HAP-1 (cell line): ENCODE measurements around the gene EFCAB8.

ENCODE experiments used
- DNase-seq, 2 experiments: peaks; one replicate each; pipeline ENCODE4 v3.0.0-alpha.2; 2016 to 2020; ENCODE audit warnings: low spot score in 2 of 2
- H3K27me3 ChIP-seq: fragments of 250-450 bp; sonication (Bioruptor Pico); 2 replicates; pipeline ENCODE4 v1.5.1; 2020; ENCODE audit warnings: low read depth, mild to moderate bottlenecking, moderate library complexity
- H3K36me3 ChIP-seq: fragments of 250-450 bp; sonication (Bioruptor Pico); replicated peaks from 2 replicates; pipeline ENCODE4 v1.5.1; 2020; ENCODE audit warnings: mild to moderate bottlenecking
- H3K4me1 ChIP-seq: fragments of 250-450 bp; sonication (Bioruptor Pico); 2 replicates; pipeline ENCODE4 v1.5.1; 2020; ENCODE audit warnings: mild to moderate bottlenecking
- H3K4me3 ChIP-seq: fragments of 250-450 bp; sonication (Bioruptor Pico); 2 replicates; pipeline ENCODE4 v1.5.1; 2020; ENCODE audit warnings: mild to moderate bottlenecking, moderate library complexity
- H3K9me3 ChIP-seq: fragments of 250-450 bp; sonication (Bioruptor Pico); 2 replicates; pipeline ENCODE4 v1.5.1; 2020; ENCODE audit warnings: mild to moderate bottlenecking, moderate library complexity
- in situ Hi-C: fragments of 300-500 bp; cut with MboI; formaldehyde crosslinking; loops from 3 replicates; pipeline ENCODE4 v1.14.3; 2020; ENCODE audit warnings: low sequenced_read_pairs, inconsistent platforms, mixed read lengths

Gene EFCAB8

DNA sequence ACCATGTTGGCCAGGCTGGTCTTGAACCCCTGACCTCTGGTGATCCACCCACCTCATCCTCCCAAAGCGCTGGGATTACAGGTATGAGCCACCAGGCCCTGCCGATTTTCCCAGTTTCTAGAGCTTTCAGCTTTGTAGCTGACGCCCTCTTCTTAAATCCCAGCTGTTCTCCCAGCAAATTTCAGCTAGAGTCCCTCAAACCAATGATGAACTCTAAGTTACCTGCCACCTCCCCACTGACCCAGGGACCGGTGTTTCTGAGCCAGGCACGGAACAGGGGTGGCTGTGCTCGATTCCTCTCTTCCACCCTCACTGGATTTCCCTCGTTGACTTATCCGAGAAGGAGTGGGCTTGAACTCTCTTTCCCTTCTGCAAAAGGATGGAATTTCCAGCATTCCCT is 106.4 kb downstream of the EFCAB8 start:
- Histone ChIP-seq H3K27me3 (no peaks in the 10 kb centered on the region), H3K36me3 (no peaks in the 10 kb centered on the region), H3K9me3 (no peaks in the 10 kb centered on the region), H3K4me3 (no peak overlapping the region), H3K4me1 (no peaks in the 10 kb centered on the region)
- in situ Hi-C loops, result no loop called here
- DNase-seq, result no peak

DNA sequence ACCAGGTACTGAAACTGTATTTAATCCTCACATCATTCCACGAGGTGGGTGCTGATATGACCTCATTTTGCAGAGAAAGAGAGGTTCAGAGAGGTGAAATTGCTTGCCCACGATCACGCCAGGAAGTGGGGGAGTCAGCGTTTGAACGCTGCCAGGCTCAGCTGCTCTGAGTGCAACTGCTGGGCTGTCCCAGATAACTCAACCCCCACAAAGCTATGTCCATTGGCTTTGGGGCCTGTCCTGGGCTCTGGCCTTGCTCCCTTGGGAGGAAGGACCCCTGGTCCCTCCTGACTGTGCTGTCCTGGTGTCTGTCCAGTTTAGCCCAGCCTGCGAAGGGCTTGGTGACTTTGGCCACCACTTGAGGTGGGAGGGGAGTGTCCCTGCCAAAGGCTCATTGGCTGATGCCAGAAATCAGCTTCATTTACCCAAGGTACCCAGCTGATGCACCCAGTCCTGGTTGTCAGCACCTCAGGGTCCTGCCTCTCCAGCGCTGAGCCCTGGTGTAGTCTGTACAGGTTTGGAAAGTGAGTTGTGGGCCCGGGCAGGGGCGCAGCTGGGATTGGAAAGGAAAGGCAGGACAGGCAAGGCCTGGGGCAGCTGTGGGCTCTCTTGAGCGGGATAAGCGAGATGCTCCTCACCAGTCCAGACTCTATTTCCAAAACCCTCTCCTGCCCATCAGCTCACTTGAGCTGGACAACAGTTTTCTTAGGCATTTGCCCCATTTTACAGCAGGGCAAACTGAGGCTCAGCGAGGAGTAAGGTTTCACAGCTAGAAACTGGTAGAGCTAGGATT is 107.1 kb downstream of the EFCAB8 start:
- no peaks in the 10 kb centered on the region for H3K27me3 ChIP-seq

GRCh38 chr20:32966382-32966781 is 107.7 kb downstream of the EFCAB8 start:
- in situ Hi-C loops, result no loop called here
- no peaks in the 10 kb centered on the region for H3K9me3 ChIP-seq
- no peaks in the 10 kb centered on the region for H3K4me1 ChIP-seq
- H3K4me3 ChIP-seq, result no peak overlapping the region
- no peak for DNase-seq
- no peaks in the 10 kb centered on the region for H3K36me3 ChIP-seq
- H3K27me3 ChIP-seq, result no peaks in the 10 kb centered on the region

More for the DNA sequence above, 107.1 kb downstream of the EFCAB8 start:
- Histone ChIP-seq H3K4me3 (no peak overlapping the region), H3K36me3 (no peaks in the 10 kb centered on the region), H3K4me1 (no peaks in the 10 kb centered on the region), H3K9me3 (no peaks in the 10 kb centered on the region)
- in situ Hi-C loops, result no loop called here
- DNase-seq, result no peak

DNA sequence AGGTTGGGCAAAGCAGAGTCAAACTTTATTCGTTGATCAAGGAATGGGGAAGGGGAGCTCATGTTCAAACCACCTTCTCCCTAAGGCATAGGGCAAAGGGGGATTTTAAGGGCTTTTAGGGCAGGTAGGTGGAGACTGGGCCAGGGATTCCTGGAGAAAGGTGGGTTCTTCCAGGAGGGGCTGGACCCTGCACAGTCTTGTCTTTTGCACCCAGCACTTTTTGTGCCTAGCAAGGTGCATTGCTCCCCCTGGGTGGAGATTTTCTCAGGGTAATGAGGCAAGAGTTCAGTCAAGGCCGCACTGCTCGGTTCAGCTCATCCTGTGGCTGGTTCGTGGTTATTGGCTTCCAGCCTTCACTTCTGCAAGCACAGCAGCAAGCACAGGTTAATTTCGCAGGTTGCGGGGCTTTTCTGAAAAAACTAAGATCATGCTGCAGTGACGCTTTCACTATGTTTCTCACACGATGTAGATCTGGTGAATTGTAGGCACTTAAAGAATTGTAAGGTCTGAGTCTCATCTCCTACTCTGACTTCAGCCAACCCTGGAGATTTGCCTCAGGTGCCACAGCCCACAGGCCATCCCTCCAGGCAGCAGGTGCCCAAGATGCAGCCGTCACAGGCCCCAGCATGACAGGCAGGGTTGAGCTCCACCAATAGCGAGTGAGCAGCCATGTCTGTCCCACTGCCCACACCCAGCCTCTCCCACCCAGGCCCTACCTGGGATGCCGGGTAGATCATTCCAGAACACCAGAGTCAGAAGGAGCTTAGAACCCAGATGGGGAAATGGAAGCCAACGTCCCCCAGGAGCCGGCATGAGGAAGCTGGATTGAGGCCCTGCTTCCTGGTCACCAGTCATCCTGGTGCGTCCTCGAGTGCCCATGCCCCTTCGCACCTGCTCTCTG is 108.4 kb downstream of the EFCAB8 start:
- DNase-seq, result no peak
- in situ Hi-C loops, result no loop called here
- no peaks in the 10 kb centered on the region for H3K9me3 ChIP-seq
- no peak overlapping the region for H3K4me3 ChIP-seq
- no peaks in the 10 kb centered on the region for H3K36me3 ChIP-seq
- no peaks in the 10 kb centered on the region for H3K27me3 ChIP-seq
- H3K4me1 ChIP-seq, result no peaks in the 10 kb centered on the region

GRCh38 chr20:32967961-32968457 is 109.3 kb downstream of the EFCAB8 start:
- no peaks in the 10 kb centered on the region for H3K27me3 ChIP-seq
- in situ Hi-C loops, result no loop called here
- no peak for DNase-seq
- no peak overlapping the region for H3K4me3 ChIP-seq
- H3K36me3 ChIP-seq, result no peaks in the 10 kb centered on the region
- H3K4me1 ChIP-seq, result no peaks in the 10 kb centered on the region
- H3K9me3 ChIP-seq, result no peaks in the 10 kb centered on the region

- no peaks in the 10 kb centered on the region for H3K9me3 ChIP-seq
- no peaks in the 10 kb centered on the region for H3K4me1 ChIP-seq
- H3K27me3 ChIP-seq, result no peaks in the 10 kb centered on the region
- in situ Hi-C loops, result no loop called here
- H3K36me3 ChIP-seq, result no peaks in the 10 kb centered on the region
- no peak for DNase-seq
- H3K4me3 ChIP-seq, result no peak overlapping the region
Observed at GRCh38 chr20:32968478-32969241, 109.9 kb downstream of the EFCAB8 start.

GRCh38 chr20:32969356-32970114 is 110.8 kb downstream of the EFCAB8 start:
- in situ Hi-C loops, result no loop called here
- no peaks in the 10 kb centered on the region for H3K36me3 ChIP-seq

DNA sequence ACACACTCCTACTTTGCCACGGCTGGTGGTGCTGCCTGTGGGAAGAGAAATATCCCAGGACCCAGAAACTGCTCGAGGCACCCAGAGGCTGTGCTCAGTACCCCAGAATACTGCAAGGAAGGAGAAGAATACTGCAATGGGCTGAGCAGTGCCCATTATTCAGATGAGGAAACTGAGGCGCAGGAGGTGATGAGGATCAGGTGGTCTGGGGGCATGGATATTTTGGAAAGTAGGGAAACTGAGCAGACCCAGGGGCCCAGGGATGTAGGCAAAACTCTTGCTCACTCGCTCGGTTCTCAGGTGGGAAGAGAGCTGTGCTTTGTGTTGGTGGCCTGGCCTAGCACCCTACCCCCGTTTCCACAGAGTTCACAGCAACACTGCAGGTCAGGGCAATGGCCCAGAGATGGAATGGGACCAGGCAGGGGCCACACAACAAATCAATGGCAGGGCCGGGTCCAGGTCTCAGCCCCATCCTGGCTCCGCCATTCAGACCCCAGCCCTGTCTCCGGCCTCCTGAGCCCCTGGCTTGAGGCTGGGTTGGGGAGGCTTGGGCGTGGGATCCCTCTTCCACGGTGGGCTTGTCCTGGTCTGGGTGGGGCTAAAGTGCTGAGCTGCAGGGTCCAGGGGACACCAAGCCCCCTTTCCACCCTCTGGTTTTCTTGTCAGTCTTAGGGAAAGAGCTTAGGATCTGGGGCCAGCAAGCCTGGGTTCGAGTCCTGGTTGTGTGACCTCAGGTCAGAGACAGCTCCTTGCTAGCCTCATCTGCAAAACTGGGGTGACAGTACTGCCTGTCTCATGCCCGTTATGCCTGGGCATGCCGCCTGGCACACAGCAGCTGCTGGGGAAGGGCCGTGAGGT is 111.6 kb downstream of the EFCAB8 start:
- H3K9me3 ChIP-seq, result no peaks in the 10 kb centered on the region
- no peak for DNase-seq
- in situ Hi-C loops, result no loop called here
- H3K4me3 ChIP-seq, result no peak overlapping the region
- no peaks in the 10 kb centered on the region for H3K4me1 ChIP-seq
- H3K36me3 ChIP-seq, result no peaks in the 10 kb centered on the region
- no peaks in the 10 kb centered on the region for H3K27me3 ChIP-seq

More at GRCh38 chr20:32969356-32970114, 110.8 kb downstream of the EFCAB8 start:
- H3K9me3 ChIP-seq, result no peaks in the 10 kb centered on the region
- no peaks in the 10 kb centered on the region for H3K27me3 ChIP-seq
- no peak for DNase-seq
- H3K4me3 ChIP-seq, result no peak overlapping the region
- H3K4me1 ChIP-seq, result no peaks in the 10 kb centered on the region

GRCh38 chr20:32970973-32971300 is 112.2 kb downstream of the EFCAB8 start:
- no peaks in the 10 kb centered on the region for H3K4me1 ChIP-seq
- DNase-seq, result no peak
- no peaks in the 10 kb centered on the region for H3K27me3 ChIP-seq
- H3K36me3 ChIP-seq, result no peaks in the 10 kb centered on the region
- H3K9me3 ChIP-seq, result no peaks in the 10 kb centered on the region
- H3K4me3 ChIP-seq, result no peak overlapping the region
- in situ Hi-C loops, result no loop called here

DNA sequence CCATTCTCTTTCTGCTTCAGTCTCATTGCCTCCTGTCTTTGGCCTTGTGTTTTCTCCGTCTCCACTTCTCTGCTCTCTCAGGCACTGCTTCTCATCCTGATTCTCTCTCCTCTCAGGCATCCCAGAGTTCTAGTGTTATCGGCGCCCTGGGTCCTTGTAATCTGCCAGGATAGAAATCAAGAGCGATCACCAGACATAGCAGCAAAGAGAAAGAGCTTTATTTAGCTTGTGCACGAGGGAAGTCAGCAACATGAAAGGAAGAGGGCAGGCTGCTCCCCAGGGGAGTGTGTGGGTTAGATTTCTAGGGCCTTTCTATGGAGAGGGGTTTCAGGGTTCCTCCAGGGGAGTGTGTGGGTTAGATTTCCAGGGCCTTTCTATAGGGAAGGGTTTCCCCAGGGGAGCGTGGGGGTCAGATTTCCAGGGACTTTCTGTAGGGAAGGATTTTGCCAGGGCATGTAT is 113.0 kb downstream of the EFCAB8 start:
- Histone ChIP-seq H3K4me3 (no peak overlapping the region), H3K9me3 (no peaks in the 10 kb centered on the region), H3K27me3 (no peaks in the 10 kb centered on the region), H3K4me1 (no peaks in the 10 kb centered on the region), H3K36me3 (no peaks in the 10 kb centered on the region)
- no peak for DNase-seq
- in situ Hi-C loops, result no loop called here

- Histone ChIP-seq H3K27me3 (no peaks in the 10 kb centered on the region), H3K9me3 (no peaks in the 10 kb centered on the region), H3K4me3 (no peak overlapping the region), H3K36me3 (no peaks in the 10 kb centered on the region), H3K4me1 (no peaks in the 10 kb centered on the region)
- no peak for DNase-seq
- in situ Hi-C loops, result no loop called here
Observed at GRCh38 chr20:32972181-32973076, 113.7 kb downstream of the EFCAB8 start.
